Aortic smooth muscle cell (primary cell): ENCODE data around the gene PRRT4. TPM values are rescaled to one million over a fixed set of nuclear protein-coding genes. Genes with fewer than 3 reads are reported as not detected.

Source experiments
- total RNA-seq: library from RNA; depleted of rRNA; stranded (reverse); fragments of >200 nt; gene quantifications from 2 replicates; pipeline ENCODE4 v1.2.3, GENCODE V29; 2014

PRRT4 gene
- total RNA-seq, result under 0.01 and 0.06 TPM in 2 replicates

DNA sequence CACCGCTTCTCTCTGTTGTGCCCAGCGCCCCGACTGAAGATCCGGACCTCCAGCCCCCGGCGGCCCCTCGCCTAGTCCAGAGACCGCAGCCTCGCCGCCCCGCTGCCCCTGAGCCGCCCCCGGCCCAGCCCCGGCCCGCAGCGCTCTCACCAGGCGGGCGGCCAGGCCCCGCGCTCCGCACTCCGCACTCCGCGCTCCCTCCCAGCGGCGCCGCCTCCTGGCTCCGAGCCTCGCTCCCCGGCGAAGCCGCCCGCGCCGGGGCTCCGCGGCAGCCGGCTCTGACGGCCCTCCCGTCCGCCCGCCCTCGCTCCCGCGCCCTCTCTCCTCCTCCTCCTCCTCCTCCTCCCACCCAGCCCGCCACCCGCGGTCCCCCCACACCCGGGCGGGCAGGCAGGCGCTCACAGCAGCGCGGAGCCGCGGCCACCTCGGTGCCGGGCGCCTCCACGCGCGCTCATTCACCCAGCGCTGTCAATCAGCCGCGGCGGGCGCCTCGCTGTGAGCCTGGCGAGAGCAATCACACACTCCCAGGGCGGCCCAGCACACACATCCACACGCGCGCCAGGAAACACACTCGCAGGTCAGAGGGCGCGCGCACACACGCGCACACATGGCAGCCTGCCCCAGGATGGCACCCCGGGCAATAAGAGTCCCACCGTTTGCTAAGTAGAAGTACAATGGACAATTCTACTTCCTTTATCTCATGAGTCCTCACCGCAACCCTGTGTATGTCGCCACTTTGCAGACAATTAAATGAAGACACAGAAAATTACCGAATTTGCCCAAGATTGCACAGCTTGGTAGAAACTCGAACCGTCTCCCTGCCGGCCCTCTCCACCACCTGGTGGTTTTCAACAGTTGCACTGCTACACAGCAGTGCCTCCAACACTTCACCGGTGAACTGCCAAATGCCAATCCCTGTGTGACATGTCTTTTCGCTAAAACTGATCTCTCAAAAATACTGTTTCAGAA lies at the start of gene PRRT4:
PRRT4 (minus strand) TSS at position 280 of the 969 bp plus-strand sequence.

DNA sequence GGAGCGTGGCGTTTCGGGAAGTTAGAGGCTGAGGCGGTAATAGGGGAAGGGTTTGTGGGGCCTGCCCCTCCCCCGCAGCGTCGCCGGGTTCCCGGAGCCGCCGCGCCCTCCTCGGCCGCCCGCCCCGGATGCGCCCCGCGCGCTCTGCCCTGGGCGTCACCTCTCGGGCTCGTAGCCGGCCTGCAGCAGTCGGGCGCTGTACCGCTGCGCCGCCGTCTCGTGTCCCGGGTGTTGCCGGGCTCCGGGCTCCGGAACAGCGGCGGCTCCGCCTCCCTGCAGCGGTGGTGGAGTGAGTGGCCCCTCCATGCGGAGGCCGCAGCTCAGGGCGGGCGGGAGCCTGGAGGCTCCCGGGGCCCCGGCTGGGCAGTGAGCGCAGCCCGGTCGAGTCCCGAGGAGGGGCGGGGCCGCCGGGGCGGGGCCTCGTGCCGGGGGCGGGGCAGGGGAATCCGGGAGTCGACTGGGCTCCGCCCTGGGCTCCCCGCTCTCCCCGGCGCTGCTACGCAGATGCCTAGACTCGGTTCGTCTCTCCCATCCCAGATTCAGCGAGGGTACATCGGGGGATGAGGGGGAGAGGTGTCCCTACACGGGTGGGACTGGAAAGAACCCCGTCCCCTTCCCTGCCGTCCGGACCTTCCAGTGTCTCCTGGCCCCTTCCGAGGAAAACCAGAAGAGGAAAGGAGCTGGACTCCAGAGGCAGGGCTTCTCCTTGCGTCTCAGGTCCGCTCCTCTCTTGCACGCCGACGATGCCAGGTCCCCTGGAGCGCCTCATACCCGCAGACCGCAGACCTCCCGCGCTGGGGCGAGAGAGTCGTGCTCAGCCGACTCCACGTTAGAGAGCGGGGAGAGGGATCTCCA lies 48.3 kb upstream of the PRRT4 start, which contains the start of gene IMPDH1:
IMPDH1 (minus strand) TSS at position 387 of the 855 bp plus-strand sequence; CDS start at position 306, 81 bp downstream.

DNA sequence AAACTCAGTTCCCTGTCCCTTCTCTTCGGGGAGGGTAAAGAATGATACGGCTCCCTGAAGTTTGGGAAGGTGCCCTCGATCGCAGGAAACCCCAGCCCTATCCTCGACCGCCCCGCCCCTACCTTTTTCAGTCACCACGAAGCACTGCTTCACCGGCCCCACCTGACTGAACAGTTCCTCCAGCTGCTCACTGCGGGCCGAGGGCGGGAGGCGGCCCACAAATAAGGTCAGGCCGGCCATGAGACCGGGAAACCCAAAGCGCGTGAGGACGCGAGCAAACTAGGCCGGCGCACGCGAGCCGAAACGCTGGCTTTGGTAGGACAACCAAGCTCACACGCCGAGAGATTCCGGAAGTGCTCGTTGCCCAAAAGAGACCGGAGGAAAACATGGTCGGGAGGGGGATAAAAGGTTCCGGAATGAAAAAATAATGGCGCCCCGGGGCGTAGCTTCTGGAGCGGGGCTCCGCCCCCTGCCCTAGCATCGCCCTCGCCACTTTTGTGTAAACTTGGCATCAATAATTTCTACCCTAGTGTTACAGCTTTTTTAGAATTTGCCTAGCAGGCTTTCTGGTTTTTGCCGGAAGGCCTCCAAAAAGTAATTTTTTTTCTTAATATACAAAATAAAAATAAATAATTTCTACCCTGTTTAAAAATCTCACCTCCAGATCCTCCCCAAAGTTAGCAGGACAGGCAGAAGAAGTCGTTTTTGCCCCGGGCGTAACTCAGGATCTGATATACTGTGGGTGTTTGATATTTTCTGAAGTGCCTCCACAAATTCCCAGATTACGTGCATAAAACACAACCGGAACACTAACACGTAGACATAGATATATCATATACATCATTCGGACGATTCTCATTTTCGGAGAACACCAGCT lies 17.7 kb downstream of the PRRT4 start, which contains the start of gene RBM28:
RBM28 (minus strand) TSS at position 355 of the 877 bp plus-strand sequence; CDS start at position 240, 115 bp downstream.

Other genes starting within 250 kb of the PRRT4 start
- gene LEP, start 120.4 kb downstream of the PRRT4 start, total RNA-seq, result not detected in 2 replicates
- 17.6 and 18.2 TPM in 2 replicates for gene RBM28, start 17.8 kb downstream of the PRRT4 start, total RNA-seq
- gene IMPDH1, start 48.3 kb upstream of the PRRT4 start, total RNA-seq, result 35.1 and 38.3 TPM in 2 replicates
- 8.5 and 9.1 TPM in 2 replicates for gene HILPDA, start 94.2 kb upstream of the PRRT4 start, total RNA-seq
- gene METTL2B, start 115.1 kb upstream of the PRRT4 start, total RNA-seq, result 34.7 and 37.9 TPM in 2 replicates